IPS-11a (cell line): ENCODE measurements around the gene NKX6-2.

Experiments
- H3K4me3 ChIP-seq: one replicate; pipeline ENCODE4 v1.5.1; 2013; ENCODE audit warnings: low read depth, low read length, control low read depth

NKX6-2 gene

DNA sequence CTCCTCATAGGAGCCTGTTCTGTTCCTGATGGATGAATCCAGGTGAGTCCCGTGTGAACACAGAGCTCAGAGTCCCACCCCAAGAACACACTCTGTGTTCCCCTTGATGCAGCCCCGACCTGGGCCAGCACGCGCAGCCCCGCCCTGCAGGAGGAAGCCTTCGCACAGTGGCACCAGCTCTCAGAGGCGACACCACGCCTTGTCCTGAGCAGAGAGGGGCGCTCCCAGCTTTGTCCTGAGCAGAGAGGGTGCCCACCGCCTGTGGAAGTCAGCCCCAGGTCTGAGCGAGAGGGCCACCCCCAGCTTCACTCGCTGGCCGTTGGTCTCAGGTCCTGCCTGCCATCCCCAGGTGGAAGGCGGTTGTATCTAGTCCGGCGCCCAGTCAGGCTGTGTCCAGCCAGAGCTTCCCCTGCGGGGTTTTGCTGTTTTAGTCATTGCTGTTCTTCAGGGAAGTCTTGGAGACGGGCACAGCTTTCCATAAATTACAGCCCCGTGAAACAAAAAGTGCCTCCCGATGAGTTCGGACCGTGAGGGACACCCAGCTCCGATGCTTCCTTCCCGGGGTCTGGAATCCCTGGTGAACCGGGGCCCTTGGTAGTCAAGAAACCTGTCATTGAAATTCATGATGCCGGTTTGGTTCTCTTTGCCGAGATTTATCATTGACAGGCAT lies 43.6 kb downstream of the NKX6-2 start:
- H3K4me3 ChIP-seq, result no peak overlapping the region

DNA sequence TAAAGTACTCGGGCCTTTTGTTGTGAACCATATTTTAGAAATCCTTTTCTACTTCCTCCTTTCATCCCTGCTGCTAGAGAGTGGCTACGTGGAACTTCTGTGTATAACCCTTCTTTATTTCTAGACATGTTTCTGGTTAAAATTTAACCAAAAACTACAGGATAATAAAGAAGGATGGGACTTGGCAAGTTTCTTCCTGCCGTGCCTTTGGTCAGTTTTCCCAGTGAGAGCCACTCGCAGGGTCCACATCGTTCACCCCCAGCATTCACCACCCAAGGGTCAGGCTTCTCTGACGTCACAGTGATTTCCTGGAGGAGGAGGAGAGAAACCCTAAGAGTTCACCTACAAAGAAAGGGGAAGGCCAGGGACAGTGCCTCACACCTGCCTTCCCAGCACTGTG lies 45.4 kb downstream of the NKX6-2 start:
- no peak overlapping the region for H3K4me3 ChIP-seq

DNA sequence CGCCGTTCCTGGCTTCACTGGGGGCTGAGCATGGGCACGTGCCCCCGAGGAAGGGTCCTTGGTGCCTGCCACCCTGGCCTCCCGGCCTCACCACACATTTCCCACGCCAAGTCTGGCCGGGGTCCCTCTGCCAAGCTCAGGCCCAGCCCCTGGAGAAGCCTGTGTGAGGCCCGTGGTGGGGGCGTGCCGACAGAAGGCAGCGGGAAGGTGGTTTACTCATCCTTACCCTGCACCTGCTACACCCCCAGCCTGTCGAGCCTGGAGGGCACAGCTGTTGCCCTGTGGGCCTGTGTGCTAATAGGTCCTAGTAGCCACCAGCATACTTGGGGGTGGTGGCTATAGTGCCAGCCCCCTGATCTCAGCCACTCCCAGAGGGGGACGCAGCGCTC lies 46.7 kb downstream of the NKX6-2 start:
- H3K4me3 ChIP-seq, result no peak overlapping the region

DNA sequence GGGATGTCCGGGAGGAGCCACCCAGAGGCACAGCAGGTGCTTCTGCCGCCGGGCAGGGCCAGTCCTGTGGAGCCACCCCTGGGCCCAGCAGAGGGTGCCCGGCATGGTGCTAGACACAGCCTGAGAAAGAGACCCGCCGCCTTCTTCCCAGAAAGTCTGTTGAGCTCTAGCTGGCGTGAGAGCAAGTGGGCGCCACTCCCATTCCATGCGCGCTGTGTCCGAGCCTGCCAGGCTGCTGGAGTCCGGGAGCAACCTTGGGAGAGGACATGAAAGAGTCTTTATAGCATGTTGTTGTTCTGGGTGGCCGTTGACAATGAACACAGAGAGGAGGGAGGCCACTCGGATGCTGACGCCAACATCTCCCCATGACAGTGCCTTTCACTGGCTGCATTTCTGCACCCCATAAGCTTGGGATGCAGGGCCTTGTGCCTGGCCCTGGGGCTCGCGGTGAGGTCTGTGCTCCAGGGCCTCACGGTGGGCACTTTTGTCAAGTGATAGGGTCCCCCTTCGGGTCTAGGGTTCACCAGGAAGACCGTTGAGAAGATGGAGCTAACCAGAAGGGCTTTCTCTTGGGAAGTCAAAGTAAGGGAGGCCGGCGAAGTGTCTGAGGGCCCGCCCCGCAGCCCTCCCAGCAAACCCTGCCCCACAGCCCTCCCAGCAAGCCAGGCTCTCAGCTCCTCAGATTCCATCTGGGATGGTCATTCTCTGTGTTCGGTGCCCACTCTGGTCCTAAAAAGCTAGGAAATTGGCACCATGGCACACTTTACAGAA lies 47.3 kb downstream of the NKX6-2 start:
- H3K4me3 ChIP-seq, result no peak overlapping the region

DNA sequence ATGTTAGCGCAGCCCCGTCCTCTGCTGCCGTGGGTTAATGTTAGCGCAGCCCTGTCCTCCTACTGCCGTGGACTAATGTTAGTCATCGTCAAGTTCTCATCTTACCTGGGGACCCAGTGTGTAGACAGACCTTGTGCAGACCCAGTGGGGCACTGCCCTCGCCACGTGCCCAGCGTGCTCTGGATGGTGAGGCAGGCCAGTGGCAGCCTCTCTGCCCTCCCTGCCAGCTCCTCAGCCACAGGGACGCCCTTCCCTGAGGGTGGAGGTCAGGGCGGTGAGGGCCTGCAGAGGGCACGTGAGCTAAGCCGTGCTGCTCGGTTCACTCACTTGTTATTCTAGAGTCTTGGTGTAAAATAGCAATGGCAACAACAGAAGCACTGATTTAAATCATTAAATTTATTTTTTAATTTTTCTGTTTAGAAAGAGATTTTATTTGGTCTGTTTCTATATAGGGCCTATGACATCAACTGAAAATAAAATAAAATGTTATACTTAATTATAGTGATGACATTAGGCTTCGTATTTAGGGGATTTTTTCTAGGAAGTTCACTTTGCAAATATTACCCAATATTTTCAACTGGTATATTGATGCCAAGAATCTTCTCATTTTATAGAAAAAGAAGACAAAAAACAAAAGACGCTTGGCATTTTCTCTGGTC lies 48.4 kb downstream of the NKX6-2 start:
- H3K4me3 ChIP-seq, result no peak overlapping the region

DNA sequence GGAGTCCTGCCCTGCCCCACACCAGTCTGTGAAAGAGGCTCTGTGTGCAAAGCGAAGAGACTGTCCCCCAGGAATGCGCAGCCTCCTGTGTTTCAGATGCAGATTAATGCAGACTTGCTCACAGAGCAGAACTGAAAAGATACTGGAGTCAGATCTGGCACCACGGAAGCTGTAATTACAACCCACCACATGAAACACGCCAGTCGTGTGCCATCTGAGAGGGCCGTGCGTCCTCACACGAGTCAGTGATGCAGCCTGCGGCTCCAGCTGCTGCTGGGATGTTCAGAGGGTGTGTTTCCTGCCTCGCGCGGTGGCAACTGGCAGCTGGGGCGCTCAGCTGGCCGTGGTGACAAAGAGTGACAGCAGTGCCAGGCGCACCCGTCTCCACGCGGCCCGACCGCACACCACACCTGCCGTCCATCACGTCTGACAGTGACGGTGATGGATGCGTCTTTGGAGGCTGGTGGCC lies 50.0 kb downstream of the NKX6-2 start:
- no peak overlapping the region for H3K4me3 ChIP-seq

DNA sequence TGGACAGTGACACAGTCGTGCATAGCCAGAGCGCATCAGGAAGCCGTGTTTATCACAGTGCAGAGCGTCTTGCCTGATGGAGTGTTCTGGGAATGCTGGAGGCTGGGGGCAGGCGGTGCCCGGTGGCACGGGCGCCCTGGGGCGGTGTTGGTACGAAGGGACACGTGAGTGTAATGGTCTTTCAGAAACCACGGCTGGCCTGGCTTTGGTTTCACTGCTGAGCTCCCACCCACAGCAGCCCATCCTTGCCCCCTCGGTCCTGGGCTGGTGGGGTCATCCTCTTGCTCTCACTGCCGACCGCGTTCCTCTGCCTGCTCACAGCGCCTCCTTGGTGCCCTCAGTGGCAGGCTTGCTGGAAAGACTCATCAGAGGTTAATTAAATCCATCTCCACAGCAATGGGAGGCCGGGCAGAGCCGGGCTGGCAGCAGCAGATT lies 50.6 kb downstream of the NKX6-2 start:
- no peak overlapping the region for H3K4me3 ChIP-seq

DNA sequence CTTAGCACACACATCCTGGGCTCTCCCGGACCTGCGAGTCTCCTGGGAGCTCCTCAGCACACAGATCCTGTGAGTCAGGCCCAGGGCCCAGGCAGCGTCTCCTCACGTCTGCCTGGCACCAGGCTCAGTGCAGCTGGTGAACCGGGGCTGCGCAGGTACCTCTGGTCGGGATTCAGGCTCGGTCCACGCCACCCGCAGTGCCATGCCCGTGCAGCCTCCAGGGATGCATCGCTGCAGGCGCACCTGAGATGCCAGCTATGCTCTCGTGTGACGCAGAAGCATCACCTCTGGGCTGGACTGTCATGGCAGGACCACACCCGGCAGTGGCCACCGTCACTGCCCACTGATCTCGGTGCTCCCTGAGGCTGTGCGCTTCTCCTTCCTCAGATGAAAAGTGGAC lies 52.0 kb downstream of the NKX6-2 start:
- no peak overlapping the region for H3K4me3 ChIP-seq
